Measurements from ENCODE around the gene GATA3. TPM values are rescaled to one million over a fixed set of nuclear protein-coding genes. Genes with fewer than 3 reads are reported as not detected.

The GATA3 gene
- total RNA-seq, 1 donor: 7.3 TPM

- Histone ChIP-seq H3K27me3 (ENCODE audit: insufficient read depth, low read length) (peaks cover 80% of the 10 kb centered on the region), H3K4me3 (ENCODE audit: low read length) (peak overlapping the region; percentile 33), H3K4me1 (ENCODE audit: insufficient read depth, low read length) (peaks cover 78% of the 10 kb centered on the region), H3K9me3 (ENCODE audit: low read depth, low read length) (no peaks in the 10 kb centered on the region)
Measured at GRCh38 chr10:8053446-8054243, 843 bp upstream of the GATA3 start.

- peaks cover 77% of the 10 kb centered on the region for H3K27me3 ChIP-seq (ENCODE audit: insufficient read depth, low read length)
- H3K4me3 ChIP-seq (ENCODE audit: low read length): peak overlapping the region; percentile 33
- H3K4me1 ChIP-seq (ENCODE audit: insufficient read depth, low read length): peaks cover 79% of the 10 kb centered on the region
- no peaks in the 10 kb centered on the region for H3K9me3 ChIP-seq (ENCODE audit: low read depth, low read length)
Measured at GRCh38 chr10:8054244-8054493, 319 bp upstream of the GATA3 start.

- Histone ChIP-seq H3K4me3 (ENCODE audit: low read length) (peak overlapping the region; percentile 57), H3K9me3 (ENCODE audit: low read depth, low read length) (no peaks in the 10 kb centered on the region)
Measured at GRCh38 chr10:8055420-8056349, 1.2 kb downstream of the GATA3 start.

GRCh38 chr10:8056378-8056777, 1.9 kb downstream of the GATA3 start:
- H3K4me1 ChIP-seq (ENCODE audit: insufficient read depth, low read length): peaks cover 80% of the 10 kb centered on the region
- peaks cover 76% of the 10 kb centered on the region for H3K27me3 ChIP-seq (ENCODE audit: insufficient read depth, low read length)
- no peaks in the 10 kb centered on the region for H3K9me3 ChIP-seq (ENCODE audit: low read depth, low read length)
- H3K4me3 ChIP-seq (ENCODE audit: low read length): peak overlapping the region; percentile 57

More at GRCh38 chr10:8055420-8056349, 1.2 kb downstream of the GATA3 start:
- H3K27me3 ChIP-seq (ENCODE audit: insufficient read depth, low read length): peaks cover 75% of the 10 kb centered on the region
- H3K4me1 ChIP-seq (ENCODE audit: insufficient read depth, low read length): peaks cover 79% of the 10 kb centered on the region

GRCh38 chr10:8056871-8057331, 2.4 kb downstream of the GATA3 start:
- Histone ChIP-seq H3K9me3 (ENCODE audit: low read depth, low read length) (no peaks in the 10 kb centered on the region), H3K27me3 (ENCODE audit: insufficient read depth, low read length) (peaks cover 72% of the 10 kb centered on the region), H3K4me3 (ENCODE audit: low read length) (peak overlapping the region; percentile 57), H3K4me1 (ENCODE audit: insufficient read depth, low read length) (peaks cover 80% of the 10 kb centered on the region)

GRCh38 chr10:8057636-8058273, 3.3 kb downstream of the GATA3 start:
- peaks cover 63% of the 10 kb centered on the region for H3K27me3 ChIP-seq (ENCODE audit: insufficient read depth, low read length)
- no peaks in the 10 kb centered on the region for H3K9me3 ChIP-seq (ENCODE audit: low read depth, low read length)
- peak overlapping the region; percentile 57 for H3K4me3 ChIP-seq (ENCODE audit: low read length)
- peaks cover 80% of the 10 kb centered on the region for H3K4me1 ChIP-seq (ENCODE audit: insufficient read depth, low read length)

GRCh38 chr10:8058274-8059111, 4.0 kb downstream of the GATA3 start:
- H3K9me3 ChIP-seq (ENCODE audit: low read depth, low read length): no peaks in the 10 kb centered on the region
- peak overlapping the region; percentile 57 for H3K4me3 ChIP-seq (ENCODE audit: low read length)
- H3K4me1 ChIP-seq (ENCODE audit: insufficient read depth, low read length): peaks cover 76% of the 10 kb centered on the region
- H3K27me3 ChIP-seq (ENCODE audit: insufficient read depth, low read length): peaks cover 58% of the 10 kb centered on the region

- H3K9me3 ChIP-seq (ENCODE audit: low read depth, low read length): no peaks in the 10 kb centered on the region
- peaks cover 68% of the 10 kb centered on the region for H3K4me1 ChIP-seq (ENCODE audit: insufficient read depth, low read length)
- H3K27me3 ChIP-seq (ENCODE audit: insufficient read depth, low read length): peaks cover 51% of the 10 kb centered on the region
- H3K4me3 ChIP-seq (ENCODE audit: low read length): peak overlapping the region; percentile 21
Measured at GRCh38 chr10:8059191-8059936, 4.9 kb downstream of the GATA3 start.

GRCh38 chr10:8060010-8060703, 5.7 kb downstream of the GATA3 start:
- Histone ChIP-seq H3K4me1 (ENCODE audit: insufficient read depth, low read length) (peaks cover 63% of the 10 kb centered on the region), H3K27me3 (ENCODE audit: insufficient read depth, low read length) (peaks cover 45% of the 10 kb centered on the region), H3K9me3 (ENCODE audit: low read depth, low read length) (no peaks in the 10 kb centered on the region), H3K4me3 (ENCODE audit: low read length) (peak overlapping the region; percentile 29)

- Histone ChIP-seq H3K27me3 (ENCODE audit: insufficient read depth, low read length) (peaks cover 41% of the 10 kb centered on the region), H3K4me1 (ENCODE audit: insufficient read depth, low read length) (peaks cover 64% of the 10 kb centered on the region), H3K4me3 (ENCODE audit: low read length) (peak overlapping the region; percentile 29), H3K9me3 (ENCODE audit: low read depth, low read length) (no peaks in the 10 kb centered on the region)
Measured at GRCh38 chr10:8060704-8061121, 6.2 kb downstream of the GATA3 start.

GRCh38 chr10:8061274-8062211, 7.1 kb downstream of the GATA3 start:
- Histone ChIP-seq H3K27me3 (ENCODE audit: insufficient read depth, low read length) (peaks cover 40% of the 10 kb centered on the region), H3K4me1 (ENCODE audit: insufficient read depth, low read length) (peaks cover 61% of the 10 kb centered on the region), H3K4me3 (ENCODE audit: low read length) (no peak overlapping the region), H3K9me3 (ENCODE audit: low read depth, low read length) (no peaks in the 10 kb centered on the region)

GRCh38 chr10:8063128-8063908, 8.8 kb downstream of the GATA3 start:
- Histone ChIP-seq H3K4me3 (ENCODE audit: low read length) (no peak overlapping the region), H3K27me3 (ENCODE audit: insufficient read depth, low read length) (peaks cover 25% of the 10 kb centered on the region), H3K4me1 (ENCODE audit: insufficient read depth, low read length) (peaks cover 52% of the 10 kb centered on the region), H3K9me3 (ENCODE audit: low read depth, low read length) (no peaks in the 10 kb centered on the region)
